Medulla oblongata (tissue), 1 donor: ENCODE data around the gene NKG7.
"Not testable (repeated sequence)": the region's sequence is repeated elsewhere in the genome, so short reads cannot be mapped to it uniquely, and the experiment has no call there.

Experiments
- DNase-seq: peaks from one replicate; pipeline ENCODE4 v3.0.0-alpha.2; 2015; ENCODE audit errors: extremely low spot score

The NKG7 gene

GRCh38 chr19:51372649-51373504, at the start of gene NKG7:
Gene NKG7 (minus strand): TSS chr19:51372654. CDS start chr19:51372535, 119 bp downstream.
- no peak for DNase-seq

- peak; percentile 76 for DNase-seq
Observed at GRCh38 chr19:51422053-51422448, 49.6 kb upstream of the NKG7 start.

- no peak for DNase-seq
Observed at GRCh38 chr19:51421229-51422052, 49.0 kb upstream of the NKG7 start.

- DNase-seq = not testable (repeated sequence)
Observed at GRCh38 chr19:51420511-51420910, 48.1 kb upstream of the NKG7 start.

- no peak for DNase-seq
Observed at GRCh38 chr19:51418707-51419106, 46.3 kb upstream of the NKG7 start.

GRCh38 chr19:51417810-51418157, 45.3 kb upstream of the NKG7 start:
- DNase-seq = no peak

GRCh38 chr19:51417107-51417809, 44.8 kb upstream of the NKG7 start, which contains the start of gene SIGLEC10:
Gene SIGLEC10 (minus strand): TSS chr19:51417642. CDS start chr19:51417581, 61 bp downstream.
- DNase-seq = peak; percentile 67

GRCh38 chr19:51416422-51416821, 44.0 kb upstream of the NKG7 start:
- DNase-seq = not testable (repeated sequence)

GRCh38 chr19:51415187-51415586, 42.7 kb upstream of the NKG7 start:
- no peak for DNase-seq

- no peak for DNase-seq
Observed at GRCh38 chr19:51410950-51411748, 38.7 kb upstream of the NKG7 start.

- DNase-seq = peak; percentile 60
Observed at GRCh38 chr19:51407511-51408131, 35.2 kb upstream of the NKG7 start.

GRCh38 chr19:51402117-51402516, 29.7 kb upstream of the NKG7 start:
- DNase-seq = no peak

- DNase-seq = not testable (repeated sequence)
Observed at GRCh38 chr19:51399936-51400335, 27.5 kb upstream of the NKG7 start.

GRCh38 chr19:51399231-51399630, 26.8 kb upstream of the NKG7 start:
- no peak for DNase-seq

- DNase-seq = peak; percentile 57
Observed at GRCh38 chr19:51398096-51398704, 25.7 kb upstream of the NKG7 start.

GRCh38 chr19:51397453-51397852, 25.0 kb upstream of the NKG7 start:
- DNase-seq = not testable (repeated sequence)

- DNase-seq = no peak
Observed at GRCh38 chr19:51396175-51396574, 23.7 kb upstream of the NKG7 start.

GRCh38 chr19:51394050-51394836, 21.8 kb upstream of the NKG7 start:
- peak; percentile 99 for DNase-seq

GRCh38 chr19:51392701-51393100, 20.2 kb upstream of the NKG7 start:
- DNase-seq = no peak
